A673 (cell line): ENCODE results near the gene SPON2. TPM values are rescaled to one million over a fixed set of nuclear protein-coding genes. Genes with fewer than 3 reads are reported as not detected.

Experiments
- BruUV-seq: library from RNA; stranded (reverse); fragments of 400-500 nt; replicated peaks from 2 replicates; lab custom pipeline; 2021; lab: Mats Ljungman, UMichigan
- CTCF ChIA-PET: fragments of 300-600 bp; sonication (Branson Sonifier 250); formaldehyde crosslinking; loops from one replicate; lab custom pipeline; 2022; ENCODE audit warnings: antibody characterized with exemption; lab: Charles Lee
- POLR2A ChIA-PET: fragments of 300-600 bp; sonication (Branson Sonifier 250); formaldehyde crosslinking; loops from one replicate; lab custom pipeline; 2022; ENCODE audit warnings: antibody characterized with exemption; ENCODE audit not compliant: low non-redundant PET; lab: Charles Lee
- DNase-seq: peaks from one replicate; pipeline ENCODE4 v3.0.0-alpha.2; 2015; ENCODE audit warnings: low spot score
- H3K27ac ChIP-seq: fragments of 200-600 bp; sonication (generic); 2 replicates; pipeline ENCODE4 v1.5.1; 2016; ENCODE audit warnings: mixed run types, low read depth, mild to moderate bottlenecking, mixed read lengths, antibody characterized with exemption, low read length; ENCODE audit not compliant: poor library complexity, severe bottlenecking
- H3K27me3 ChIP-seq: fragments of 200-600 bp; sonication (generic); replicated peaks from 2 replicates; pipeline ENCODE4 v1.6.1; 2017; ENCODE audit warnings: mixed run types, low read depth, mild to moderate bottlenecking, mixed read lengths, antibody characterized with exemption, low read length; ENCODE audit not compliant: insufficient read depth, poor library complexity
- H3K36me3 ChIP-seq: fragments of 200-600 bp; sonication (generic); 2 replicates; pipeline ENCODE4 v1.6.1; 2016; ENCODE audit warnings: mixed run types, mild to moderate bottlenecking, mixed read lengths, antibody characterized with exemption, low read length; ENCODE audit not compliant: insufficient read depth, poor library complexity, severe bottlenecking
- H3K4me1 ChIP-seq: fragments of 200-600 bp; sonication (generic); 2 replicates; pipeline ENCODE4 v1.6.1; 2017; ENCODE audit warnings: mixed run types, mild to moderate bottlenecking, mixed read lengths, antibody characterized with exemption, low read length; ENCODE audit not compliant: insufficient read depth, poor library complexity, severe bottlenecking
- H3K4me3 ChIP-seq: fragments of 200-600 bp; sonication (generic); 2 replicates; pipeline ENCODE4 v1.5.1; 2016; ENCODE audit warnings: low read depth, mixed run types, mild to moderate bottlenecking, mixed read lengths, low read length; ENCODE audit not compliant: poor library complexity, severe bottlenecking
- H3K9me3 ChIP-seq: fragments of 200-600 bp; sonication (generic); 2 replicates; pipeline ENCODE4 v1.6.1; 2016; ENCODE audit warnings: mixed run types, low read depth, mild to moderate bottlenecking, mixed read lengths, antibody characterized with exemption, low read length; ENCODE audit not compliant: poor library complexity, severe bottlenecking
- CTCF ChIP-seq: fragments of 300-800, 200-600 bp; sonication (generic); conservative IDR thresholded peaks from 2 replicates; pipeline ENCODE4 v1.5.1; 2017; ENCODE audit warnings: low read depth, mild to moderate bottlenecking, antibody characterized with exemption, low read length, moderate library complexity, mixed read lengths
- EZH2 ChIP-seq: fragments of 200-600 bp; sonication (generic); IDR thresholded peaks from 2 replicates; pipeline ENCODE4 v1.6.1; 2017; ENCODE audit warnings: borderline replicate concordance, low read depth, mild to moderate bottlenecking, mixed read lengths, antibody characterized with exemption, low read length; ENCODE audit not compliant: poor library complexity, severe bottlenecking
- intact Hi-C: fragments of 100-400 bp; cut with micrococcal nuclease; formaldehyde crosslinking; loops from one replicate; pipeline ENCODE4 v1.10.0; 2022; ENCODE audit not compliant: unreplicated experiment
- total RNA-seq: library from RNA; stranded (reverse); gene quantifications from 2 replicates; pipeline ENCODE4 v1.2.3, GENCODE V29; 2021

Gene SPON2
- total RNA-seq, 1 experiment from 2014 or later: 2.3 TPM

- Histone ChIP-seq H3K9me3 (no peaks in the 10 kb centered on the region), H3K27ac (no peak overlapping the region), H3K36me3 (peaks cover 8% of the 10 kb centered on the region), H3K4me1 (no peaks in the 10 kb centered on the region), H3K27me3 (no peaks in the 10 kb centered on the region), H3K4me3 (no peak overlapping the region)
- no TSS peak for BruUV-seq
- TF ChIP-seq CTCF (no peak), EZH2 (no peak)
- CTCF ChIA-PET: no interaction called here
- DNase-seq: no peak
- POLR2A ChIA-PET: no interaction called here
- intact Hi-C loops: no loop called here
These were observed 34.1 kb upstream of the SPON2 start for GRCh38 chr4:1206299-1207156.

- no peaks in the 10 kb centered on the region for H3K27me3 ChIP-seq
- ChIA-PET CTCF (no interaction called here), POLR2A (no interaction called here)
- no peak overlapping the region for H3K4me3 ChIP-seq
- BruUV-seq: no TSS peak
- H3K4me1 ChIP-seq: no peaks in the 10 kb centered on the region
- H3K27ac ChIP-seq: no peak overlapping the region
- TF ChIP-seq EZH2: no peak
- no peak for TF ChIP-seq CTCF
- H3K36me3 ChIP-seq: peaks cover 2% of the 10 kb centered on the region
- intact Hi-C loops: no loop called here
- no peak for DNase-seq
- H3K9me3 ChIP-seq: no peaks in the 10 kb centered on the region
These were observed 33.4 kb upstream of the SPON2 start for GRCh38 chr4:1205586-1206298.

- CTCF ChIA-PET: no interaction called here
- TF ChIP-seq CTCF: no peak
- no peak for TF ChIP-seq EZH2
- BruUV-seq: no TSS peak
- no peaks in the 10 kb centered on the region for H3K36me3 ChIP-seq
- DNase-seq: no peak
- no peaks in the 10 kb centered on the region for H3K9me3 ChIP-seq
- intact Hi-C loops: no loop called here
- H3K4me1 ChIP-seq: no peaks in the 10 kb centered on the region
- no peak overlapping the region for H3K27ac ChIP-seq
- no peaks in the 10 kb centered on the region for H3K27me3 ChIP-seq
- no peak overlapping the region for H3K4me3 ChIP-seq
- POLR2A ChIA-PET: no interaction called here
These were observed 32.6 kb upstream of the SPON2 start for GRCh38 chr4:1204828-1205585.
